ENCODE measurements around the gene NCKAP5.

DNA sequence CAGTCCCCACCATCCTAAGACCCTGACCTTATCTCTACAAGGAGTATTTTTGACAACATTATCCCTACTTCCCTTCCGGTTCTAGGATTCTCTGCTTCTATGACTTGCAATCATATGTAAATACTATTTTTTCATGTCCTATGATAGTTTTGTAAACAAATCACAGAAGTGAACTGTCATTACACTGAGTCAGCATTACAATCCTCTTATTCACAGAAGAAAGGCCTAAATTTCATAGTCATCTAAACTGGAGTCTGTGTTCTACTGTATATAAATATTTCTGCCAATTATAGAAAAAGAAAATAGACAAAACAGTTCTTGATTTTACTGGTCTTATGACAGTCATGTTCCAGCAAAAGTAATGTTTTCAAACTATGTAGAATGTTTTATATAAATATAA, 265.1 kb downstream of the NCKAP5 start:
- TF ChIP-seq POLR2A (IDR thresholded peaks at IDR 0.05): no peak
- TF ChIP-seq, protein P1, sequence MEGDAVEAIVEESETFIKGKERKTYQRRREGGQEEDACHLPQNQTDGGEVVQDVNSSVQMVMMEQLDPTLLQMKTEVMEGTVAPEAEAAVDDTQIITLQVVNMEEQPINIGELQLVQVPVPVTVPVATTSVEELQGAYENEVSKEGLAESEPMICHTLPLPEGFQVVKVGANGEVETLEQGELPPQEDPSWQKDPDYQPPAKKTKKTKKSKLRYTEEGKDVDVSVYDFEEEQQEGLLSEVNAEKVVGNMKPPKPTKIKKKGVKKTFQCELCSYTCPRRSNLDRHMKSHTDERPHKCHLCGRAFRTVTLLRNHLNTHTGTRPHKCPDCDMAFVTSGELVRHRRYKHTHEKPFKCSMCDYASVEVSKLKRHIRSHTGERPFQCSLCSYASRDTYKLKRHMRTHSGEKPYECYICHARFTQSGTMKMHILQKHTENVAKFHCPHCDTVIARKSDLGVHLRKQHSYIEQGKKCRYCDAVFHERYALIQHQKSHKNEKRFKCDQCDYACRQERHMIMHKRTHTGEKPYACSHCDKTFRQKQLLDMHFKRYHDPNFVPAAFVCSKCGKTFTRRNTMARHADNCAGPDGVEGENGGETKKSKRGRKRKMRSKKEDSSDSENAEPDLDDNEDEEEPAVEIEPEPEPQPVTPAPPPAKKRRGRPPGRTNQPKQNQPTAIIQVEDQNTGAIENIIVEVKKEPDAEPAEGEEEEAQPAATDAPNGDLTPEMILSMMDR (IDR thresholded peaks at IDR 0.05): no peak
